Karpas-422 (cell line): ENCODE data around the gene BRINP2. TPM values are rescaled to one million over a fixed set of nuclear protein-coding genes. Genes with fewer than 3 reads are reported as not detected.

ENCODE experiments used
- DNase-seq: peaks from one replicate; pipeline ENCODE4 v3.0.0-alpha.2; 2015
- H2AFZ ChIP-seq: fragments of 200-600 bp; sonication (generic); 2 replicates; pipeline ENCODE4 v1.6.1; 2014; ENCODE audit warnings: antibody characterized with exemption, low read length, mixed read lengths
- H3K27ac ChIP-seq: fragments of 200-600 bp; sonication (generic); 2 replicates; pipeline ENCODE4 v1.5.1; 2014; ENCODE audit warnings: mild to moderate bottlenecking, low read length, moderate library complexity
- H3K27me3 ChIP-seq: fragments of 200-600 bp; sonication (generic); 2 replicates; pipeline ENCODE4 v1.6.1; 2014; ENCODE audit warnings: low read length, mixed read lengths
- H3K36me3 ChIP-seq: fragments of 200-600 bp; sonication (generic); 2 replicates; pipeline ENCODE4 v1.6.1; 2014; ENCODE audit warnings: low read length, mixed read lengths; ENCODE audit not compliant: insufficient read depth
- H3K4me1 ChIP-seq: fragments of 200-600 bp; sonication (generic); 2 replicates; pipeline ENCODE4 v1.6.1; 2014; ENCODE audit warnings: mild to moderate bottlenecking, low read length, mixed read lengths
- H3K4me2 ChIP-seq: fragments of 200-600 bp; sonication (generic); 2 replicates; pipeline ENCODE4 v1.6.1; 2014; ENCODE audit warnings: low read length, low read depth, mild to moderate bottlenecking; ENCODE audit not compliant: poor library complexity, severe bottlenecking
- H3K4me3 ChIP-seq: fragments of 200-600 bp; sonication (generic); 2 replicates; pipeline ENCODE4 v1.5.1; 2014; ENCODE audit warnings: mild to moderate bottlenecking, antibody characterized with exemption, low read length, mixed read lengths
- H3K79me2 ChIP-seq: fragments of 200-600 bp; sonication (generic); 2 replicates; pipeline ENCODE4 v1.6.1; 2014; ENCODE audit warnings: mild to moderate bottlenecking, low read length, mixed read lengths
- H3K9ac ChIP-seq: fragments of 200-600 bp; sonication (generic); 2 replicates; pipeline ENCODE4 v1.6.0; 2014; ENCODE audit warnings: low read length
- H3K9me2 ChIP-seq: fragments of 200-600 bp; sonication (generic), shearing (Covaris generic); replicated peaks from 2 replicates; pipeline ENCODE4 v1.6.0; 2014; ENCODE audit warnings: mild to moderate bottlenecking, low read length, moderate library complexity; ENCODE audit not compliant: insufficient read depth
- H3K9me3 ChIP-seq: fragments of 300-700, 200-600 bp; sonication (generic); 2 replicates; pipeline ENCODE4 v1.6.1; 2014; ENCODE audit warnings: low read length, mixed read lengths
- H4K20me1 ChIP-seq: fragments of 200-600 bp; sonication (generic); 2 replicates; pipeline ENCODE4 v1.6.1; 2014; ENCODE audit warnings: mild to moderate bottlenecking, antibody characterized with exemption, low read length, low read depth; ENCODE audit not compliant: insufficient read depth
- total RNA-seq: library from RNA; depleted of rRNA; stranded (reverse); fragments of >200 nt; shearing (Covaris generic); gene quantifications from 2 replicates; pipeline ENCODE4 v1.2.3, GENCODE V29; 2014; ENCODE audit warnings: low replicate concordance

BRINP2 gene
- total RNA-seq, 1 experiment from 2014 or later, result not detected

- Histone ChIP-seq H3K27me3 (no peaks in the 10 kb centered on the region), H3K27ac (no peak overlapping the region), H2AFZ (no peak overlapping the region), H3K4me2 (no peak overlapping the region), H3K4me3 (no peak overlapping the region), H3K4me1 (no peaks in the 10 kb centered on the region), H4K20me1 (no peaks in the 10 kb centered on the region), H3K79me2 (no peaks in the 10 kb centered on the region), H3K9ac (no peak overlapping the region), H3K9me2 (no peaks in the 10 kb centered on the region), H3K36me3 (no peaks in the 10 kb centered on the region), H3K9me3 (no peaks in the 10 kb centered on the region)
- no peak for DNase-seq
These were observed 84.7 kb downstream of the BRINP2 start for GRCh38 chr1:177255411-177255810.

- H3K4me1 ChIP-seq, result no peaks in the 10 kb centered on the region
- H3K9me3 ChIP-seq, result no peaks in the 10 kb centered on the region
- H3K27ac ChIP-seq, result no peak overlapping the region
- no peaks in the 10 kb centered on the region for H3K9me2 ChIP-seq
- H3K79me2 ChIP-seq, result no peaks in the 10 kb centered on the region
- H3K9ac ChIP-seq, result no peak overlapping the region
- no peak overlapping the region for H3K4me2 ChIP-seq
- H2AFZ ChIP-seq, result no peak overlapping the region
- H3K4me3 ChIP-seq, result no peak overlapping the region
- DNase-seq, result peak; percentile 74
- no peaks in the 10 kb centered on the region for H3K27me3 ChIP-seq
- no peaks in the 10 kb centered on the region for H3K36me3 ChIP-seq
- no peaks in the 10 kb centered on the region for H4K20me1 ChIP-seq
These were observed 85.7 kb downstream of the BRINP2 start for GRCh38 chr1:177256153-177257075.

GRCh38 chr1:177257128-177257527, 86.4 kb downstream of the BRINP2 start:
- no peaks in the 10 kb centered on the region for H3K36me3 ChIP-seq
- no peak overlapping the region for H3K27ac ChIP-seq
- DNase-seq, result no peak
- H3K27me3 ChIP-seq, result no peaks in the 10 kb centered on the region
- no peaks in the 10 kb centered on the region for H3K9me2 ChIP-seq
- no peak overlapping the region for H3K4me3 ChIP-seq
- no peaks in the 10 kb centered on the region for H4K20me1 ChIP-seq
- no peaks in the 10 kb centered on the region for H3K9me3 ChIP-seq
- no peaks in the 10 kb centered on the region for H3K4me1 ChIP-seq
- H3K79me2 ChIP-seq, result no peaks in the 10 kb centered on the region
- H2AFZ ChIP-seq, result no peak overlapping the region
- H3K9ac ChIP-seq, result no peak overlapping the region
- no peak overlapping the region for H3K4me2 ChIP-seq

DNA sequence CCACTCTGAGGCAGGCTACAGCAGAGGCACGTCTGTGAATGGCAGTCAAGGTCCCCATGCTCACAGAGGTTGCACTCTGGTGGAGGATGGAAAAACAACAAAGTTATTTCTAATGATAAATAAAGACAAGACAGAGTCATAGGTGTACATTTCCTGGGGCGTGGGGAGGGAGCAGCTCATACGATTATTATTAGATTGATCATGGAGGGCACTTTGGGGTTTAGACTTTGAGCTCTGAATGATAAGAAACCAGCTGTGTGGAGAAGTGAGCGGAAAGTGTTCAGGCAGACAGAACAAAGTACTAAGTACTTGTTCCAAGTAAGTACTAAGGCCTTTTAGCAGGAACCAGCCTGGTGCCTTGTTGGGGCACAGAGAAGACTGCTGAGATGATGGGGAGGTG, 86.8 kb downstream of the BRINP2 start:
- Histone ChIP-seq H3K27ac (no peak overlapping the region), H3K4me2 (no peak overlapping the region), H3K79me2 (no peaks in the 10 kb centered on the region), H3K27me3 (no peaks in the 10 kb centered on the region), H3K9me3 (no peaks in the 10 kb centered on the region), H4K20me1 (no peaks in the 10 kb centered on the region), H3K36me3 (no peaks in the 10 kb centered on the region), H2AFZ (no peak overlapping the region), H3K4me3 (no peak overlapping the region), H3K9me2 (no peaks in the 10 kb centered on the region), H3K9ac (no peak overlapping the region), H3K4me1 (no peaks in the 10 kb centered on the region)
- DNase-seq, result no peak

- no peak overlapping the region for H3K9ac ChIP-seq
- no peak overlapping the region for H2AFZ ChIP-seq
- no peaks in the 10 kb centered on the region for H3K79me2 ChIP-seq
- no peak for DNase-seq
- no peak overlapping the region for H3K27ac ChIP-seq
- H3K4me1 ChIP-seq, result no peaks in the 10 kb centered on the region
- no peaks in the 10 kb centered on the region for H3K27me3 ChIP-seq
- H3K9me3 ChIP-seq, result no peaks in the 10 kb centered on the region
- H3K4me2 ChIP-seq, result no peak overlapping the region
- H3K9me2 ChIP-seq, result no peaks in the 10 kb centered on the region
- no peaks in the 10 kb centered on the region for H4K20me1 ChIP-seq
- no peaks in the 10 kb centered on the region for H3K36me3 ChIP-seq
- no peak overlapping the region for H3K4me3 ChIP-seq
These were observed 100.1 kb downstream of the BRINP2 start for GRCh38 chr1:177270863-177271262.

- no peak overlapping the region for H2AFZ ChIP-seq
- H3K36me3 ChIP-seq, result no peaks in the 10 kb centered on the region
- H3K9me2 ChIP-seq, result no peaks in the 10 kb centered on the region
- DNase-seq, result no peak
- H3K27ac ChIP-seq, result no peak overlapping the region
- H3K4me2 ChIP-seq, result no peak overlapping the region
- H3K9me3 ChIP-seq, result no peaks in the 10 kb centered on the region
- no peaks in the 10 kb centered on the region for H4K20me1 ChIP-seq
- no peak overlapping the region for H3K4me3 ChIP-seq
- no peaks in the 10 kb centered on the region for H3K79me2 ChIP-seq
- no peak overlapping the region for H3K9ac ChIP-seq
- H3K27me3 ChIP-seq, result no peaks in the 10 kb centered on the region
- H3K4me1 ChIP-seq, result no peaks in the 10 kb centered on the region
These were observed 102.4 kb downstream of the BRINP2 start for GRCh38 chr1:177273141-177273540.

DNA sequence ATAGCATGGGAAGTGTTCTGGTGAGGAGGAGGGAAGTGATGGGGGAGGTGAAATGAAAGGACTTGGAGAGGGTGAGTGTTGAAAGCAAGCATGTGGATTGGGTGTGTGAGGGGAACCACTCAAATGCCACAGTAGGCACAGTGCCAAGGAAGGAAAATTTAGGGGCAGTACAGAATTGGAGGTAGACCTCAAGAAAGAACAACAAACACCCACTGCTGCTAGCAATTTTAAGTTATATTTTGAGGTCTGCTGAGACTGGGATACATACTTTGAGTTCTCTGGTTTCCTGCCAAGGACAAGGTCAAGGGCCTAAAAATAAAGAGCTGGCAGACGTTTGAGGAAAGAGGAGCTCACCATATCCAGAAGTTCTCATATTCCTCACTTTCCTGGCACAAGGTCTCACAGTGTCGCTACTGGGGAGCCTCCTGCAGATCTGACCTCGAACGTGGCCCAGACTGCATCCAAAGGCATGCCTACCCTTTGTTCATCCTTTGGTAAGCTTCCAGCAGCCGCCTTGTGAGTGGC, 104.0 kb downstream of the BRINP2 start:
- DNase-seq, result no peak
- Histone ChIP-seq H3K27me3 (no peaks in the 10 kb centered on the region), H3K9ac (no peak overlapping the region), H3K27ac (no peak overlapping the region), H3K79me2 (no peaks in the 10 kb centered on the region), H3K9me2 (no peaks in the 10 kb centered on the region), H3K9me3 (no peaks in the 10 kb centered on the region), H3K4me1 (no peaks in the 10 kb centered on the region), H3K4me2 (no peak overlapping the region), H3K4me3 (no peak overlapping the region), H3K36me3 (no peaks in the 10 kb centered on the region), H2AFZ (no peak overlapping the region), H4K20me1 (no peaks in the 10 kb centered on the region)

DNA sequence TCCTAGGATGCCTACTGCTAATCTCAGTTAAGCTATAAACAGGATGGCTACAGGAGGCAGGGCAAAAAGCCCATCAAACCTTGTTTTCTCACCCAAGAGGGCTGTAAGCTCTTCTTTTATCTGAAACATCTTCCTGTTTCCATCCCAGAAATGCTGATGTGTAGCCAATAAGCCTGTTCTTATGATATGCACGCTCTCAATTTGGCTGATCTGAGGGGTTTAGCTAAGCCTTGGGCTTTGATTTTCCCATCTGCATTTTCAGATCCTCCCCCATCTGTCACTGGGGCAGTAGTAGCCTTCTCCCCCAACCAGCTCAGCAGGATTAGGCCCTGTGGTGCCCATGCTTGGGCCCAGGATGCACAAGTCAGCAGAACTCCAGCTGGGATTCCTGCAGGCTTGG, 105.0 kb downstream of the BRINP2 start:
- Histone ChIP-seq H3K9ac (no peak overlapping the region), H3K4me3 (no peak overlapping the region), H3K27ac (no peak overlapping the region), H3K9me3 (no peaks in the 10 kb centered on the region), H3K4me2 (no peak overlapping the region), H3K9me2 (no peaks in the 10 kb centered on the region), H3K4me1 (no peaks in the 10 kb centered on the region), H3K79me2 (no peaks in the 10 kb centered on the region), H2AFZ (no peak overlapping the region), H4K20me1 (no peaks in the 10 kb centered on the region), H3K36me3 (no peaks in the 10 kb centered on the region), H3K27me3 (no peaks in the 10 kb centered on the region)
- no peak for DNase-seq
